ENCODE data around the gene ACRBP. TPM values are rescaled to one million over a fixed set of nuclear protein-coding genes. Genes with fewer than 3 reads are reported as not detected.

Gene ACRBP
- total RNA-seq, 1 experiment from 2014 or later: 1.3 TPM

DNA sequence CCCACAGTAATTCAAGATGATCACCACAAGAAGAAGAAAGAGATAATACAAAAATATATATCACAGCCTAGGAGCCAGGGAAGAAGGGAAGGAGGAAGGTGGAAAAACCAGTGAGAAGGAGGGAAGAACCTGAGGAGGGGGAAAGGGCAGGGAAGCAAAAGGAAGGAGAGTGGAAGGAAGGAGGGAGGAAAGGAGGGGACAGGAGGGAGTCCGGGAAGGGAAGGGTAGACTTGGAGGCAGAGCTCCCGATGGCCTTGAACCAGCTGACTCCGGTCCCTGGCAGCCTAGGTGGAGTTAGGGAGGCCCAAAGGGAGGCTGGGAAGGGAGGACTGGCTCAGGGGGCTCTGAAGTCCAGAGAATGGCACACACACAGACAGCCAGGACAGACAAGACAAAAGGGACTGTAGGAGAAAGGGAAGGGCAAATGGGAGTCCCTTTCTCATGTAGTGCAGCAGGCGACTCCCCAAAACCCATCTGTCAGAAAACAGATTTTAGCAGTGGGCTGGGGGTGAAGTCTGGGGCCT, 46.7 kb upstream of the ACRBP start:
- Histone ChIP-seq H3K27ac (ENCODE audit: insufficient read length, low read depth, low read length) (no peak overlapping the region), H4K5ac (ENCODE audit: insufficient read length, low read depth, low read length) (no peak overlapping the region), H3K4ac (ENCODE audit: low read depth, low read length) (no peak overlapping the region), H3T11ph (ENCODE audit: low read length) (no peak overlapping the region), H3K9me3 (ENCODE audit: control insufficient read depth, low read depth, low read length) (no peaks in the 10 kb centered on the region), H3K9ac (ENCODE audit: extremely low read depth, insufficient read length, low read length) (no peak overlapping the region), H4K91ac (ENCODE audit: insufficient read length, low read depth, low read length) (no peak overlapping the region), H2BK15ac (ENCODE audit: low read depth, low read length) (no peak overlapping the region), H3K56ac (ENCODE audit: insufficient read length, low read depth, low read length) (no peak overlapping the region), H2BK20ac (ENCODE audit: low read depth, low read length, poor library complexity, severe bottlenecking) (no peak overlapping the region), H2BK120ac (ENCODE audit: low read depth, low read length, poor library complexity, severe bottlenecking) (no peak overlapping the region), H3K27me3 (ENCODE audit: insufficient read depth, low read length) (no peaks in the 10 kb centered on the region), H3K18ac (ENCODE audit: insufficient read length, low read depth, low read length) (no peak overlapping the region), H3K23me2 (ENCODE audit: insufficient read length, low read depth, low read length, poor library complexity, severe bottlenecking) (no peaks in the 10 kb centered on the region), H3K23ac (ENCODE audit: insufficient read length, low read depth, low read length) (no peak overlapping the region), H2AFZ (ENCODE audit: low read length) (no peak overlapping the region), H2BK5ac (ENCODE audit: insufficient read length, low read length) (no peak overlapping the region), H2AK5ac (ENCODE audit: insufficient read length, low read length) (no peak overlapping the region), H3K79me2 (ENCODE audit: insufficient read depth, low read length) (no peaks in the 10 kb centered on the region), H3K4me2 (ENCODE audit: insufficient read depth, insufficient read length, low read length) (no peak overlapping the region), H4K20me1 (ENCODE audit: control insufficient read depth, insufficient read depth, insufficient read length) (no peaks in the 10 kb centered on the region), H4K8ac (replicated peaks; ENCODE audit: insufficient read length, low read depth, low read length) (no peak overlapping the region), H3K14ac (ENCODE audit: insufficient read depth, low read length) (no peak overlapping the region), H3K79me1 (ENCODE audit: insufficient read depth, low read depth, low read length, poor library complexity, severe bottlenecking) (no peaks in the 10 kb centered on the region), H3K4me1 (ENCODE audit: insufficient read depth, low read length) (peaks cover 3% of the 10 kb centered on the region), H2BK12ac (ENCODE audit: insufficient read length, low read depth, low read length) (no peak overlapping the region)
- TF ChIP-seq, protein P1, sequence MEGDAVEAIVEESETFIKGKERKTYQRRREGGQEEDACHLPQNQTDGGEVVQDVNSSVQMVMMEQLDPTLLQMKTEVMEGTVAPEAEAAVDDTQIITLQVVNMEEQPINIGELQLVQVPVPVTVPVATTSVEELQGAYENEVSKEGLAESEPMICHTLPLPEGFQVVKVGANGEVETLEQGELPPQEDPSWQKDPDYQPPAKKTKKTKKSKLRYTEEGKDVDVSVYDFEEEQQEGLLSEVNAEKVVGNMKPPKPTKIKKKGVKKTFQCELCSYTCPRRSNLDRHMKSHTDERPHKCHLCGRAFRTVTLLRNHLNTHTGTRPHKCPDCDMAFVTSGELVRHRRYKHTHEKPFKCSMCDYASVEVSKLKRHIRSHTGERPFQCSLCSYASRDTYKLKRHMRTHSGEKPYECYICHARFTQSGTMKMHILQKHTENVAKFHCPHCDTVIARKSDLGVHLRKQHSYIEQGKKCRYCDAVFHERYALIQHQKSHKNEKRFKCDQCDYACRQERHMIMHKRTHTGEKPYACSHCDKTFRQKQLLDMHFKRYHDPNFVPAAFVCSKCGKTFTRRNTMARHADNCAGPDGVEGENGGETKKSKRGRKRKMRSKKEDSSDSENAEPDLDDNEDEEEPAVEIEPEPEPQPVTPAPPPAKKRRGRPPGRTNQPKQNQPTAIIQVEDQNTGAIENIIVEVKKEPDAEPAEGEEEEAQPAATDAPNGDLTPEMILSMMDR (conservative IDR thresholded peaks at IDR 0.05): no peak
- peaks cover 3 to 22% (median 8%) of the 10 kb centered on the region in 3 experiments; a peak in 6 of 7 replicates for H3K36me3 Mint-ChIP-seq (ENCODE audit: insufficient read depth in 1 of 3, low read depth in 3 of 3)
- WGBS (ENCODE audit: extremely low coverage, insufficient read length, low lambda C conversion rate): no CpG with 5 or more reads among the region's 4 CpGs
- peaks cover 18% of the 10 kb centered on the region for H3K27me3 Mint-ChIP-seq (ENCODE audit: low read depth)
- no peaks in the 10 kb centered on the region for H3K9me3 Mint-ChIP-seq
- H3K4me3 Mint-ChIP-seq: no peak overlapping the region
- no peak overlapping the region for H3K27ac Mint-ChIP-seq
- H3K4me1 Mint-ChIP-seq: peaks cover 10 to 15% of the 10 kb centered on the region in 2 experiments
- no peak for DNase-seq
